Measurements from ENCODE around the gene LONRF2. TPM values are rescaled to one million over a fixed set of nuclear protein-coding genes. Genes with fewer than 3 reads are reported as not detected.
"Not testable (repeated sequence)": the region's sequence is repeated elsewhere in the genome, so short reads cannot be mapped to it uniquely, and the experiment has no call there.

The LONRF2 gene
- not detected for polyA plus RNA-seq

- H3K4me3 Mint-ChIP-seq = peak within 1 kb of the TSS; percentile 68 to 89 (median 80)
- peaks cover 5 to 8% (median 5%) of the 10 kb centered on the region in 3 donors for H3K9me3 Mint-ChIP-seq
- H3K4me1 Mint-ChIP-seq = peaks cover 0 to 8% (median 0%) of the 10 kb centered on the region in 3 donors
- H3K36me3 Mint-ChIP-seq = no peaks in the 10 kb centered on the region
- no peak within 1 kb of the TSS for H3K27ac Mint-ChIP-seq
- peaks cover 37% of the 10 kb centered on the region for H3K27me3 Mint-ChIP-seq
Measured at GRCh38 chr2:100321866-100322820, at the start of gene LONRF2. Gene LONRF2, minus strand, starts transcription at chr2:100322501. Its CDS starts 408 bp downstream, at chr2:100322093.

DNA sequence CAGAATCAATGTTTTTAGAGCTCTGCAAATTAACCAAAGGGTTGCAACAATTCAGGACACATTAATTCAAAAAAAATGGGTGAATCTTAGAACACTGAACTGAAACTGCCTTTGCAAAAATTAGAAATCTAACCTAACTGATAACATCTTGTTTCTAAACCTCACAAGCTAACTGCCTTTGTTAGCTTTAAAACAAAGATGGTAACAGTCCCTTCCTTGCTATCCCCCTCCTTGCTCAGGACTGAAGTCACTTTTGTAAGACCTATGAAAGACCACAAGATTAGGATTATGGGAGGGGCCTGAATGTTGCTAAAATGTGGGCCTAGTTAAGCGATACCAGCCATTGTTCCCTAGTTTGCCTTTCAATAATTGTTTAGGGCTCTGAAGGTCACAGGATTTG is 44.9 kb upstream of the LONRF2 start:
- H3K36me3 Mint-ChIP-seq = peaks cover 11% of the 10 kb centered on the region
- peaks cover 7 to 36% (median 14%) of the 10 kb centered on the region in 3 donors for H3K9me3 Mint-ChIP-seq
- H3K27me3 Mint-ChIP-seq = peaks cover 16% of the 10 kb centered on the region
- H3K4me3 Mint-ChIP-seq = no peak overlapping the region
- H3K4me1 Mint-ChIP-seq = no peaks in the 10 kb centered on the region
- H3K27ac Mint-ChIP-seq = no peak overlapping the region

DNA sequence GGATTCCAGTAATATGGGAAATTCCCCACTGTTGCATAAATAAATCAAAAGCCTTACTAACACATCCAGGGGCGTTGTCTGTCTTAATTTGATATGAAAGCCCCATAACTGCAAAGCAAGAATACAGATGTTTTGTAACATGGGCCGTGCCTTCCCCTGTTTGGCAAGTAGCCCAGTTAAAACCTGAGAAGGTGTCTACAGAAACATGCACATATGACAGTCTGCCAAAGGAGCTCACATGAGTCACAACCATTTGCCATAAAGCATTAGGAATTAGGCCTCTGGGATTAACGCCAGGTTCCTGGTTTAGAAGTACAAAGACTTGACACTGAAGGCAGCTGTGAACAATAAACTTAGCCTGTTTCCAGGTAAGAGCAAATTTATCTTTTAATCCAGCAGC is 43.1 kb upstream of the LONRF2 start:
- Mint-ChIP-seq H3K27me3 (peaks cover 10% of the 10 kb centered on the region), H3K4me1 (no peaks in the 10 kb centered on the region), H3K4me3 (no peak overlapping the region), H3K36me3 (peaks cover 9% of the 10 kb centered on the region), H3K27ac (no peak overlapping the region), H3K9me3 (peaks cover 8 to 26% (median 13%) of the 10 kb centered on the region in 3 donors)

- not testable (repeated sequence) for H3K36me3 Mint-ChIP-seq, H3K4me3 Mint-ChIP-seq, H3K27me3 Mint-ChIP-seq, H3K27ac Mint-ChIP-seq, H3K4me1 Mint-ChIP-seq
- H3K9me3 Mint-ChIP-seq = peaks cover 3 to 21% (median 16%) of the 10 kb centered on the region in 3 donors
Measured at GRCh38 chr2:100362269-100362668, 40.0 kb upstream of the LONRF2 start.

DNA sequence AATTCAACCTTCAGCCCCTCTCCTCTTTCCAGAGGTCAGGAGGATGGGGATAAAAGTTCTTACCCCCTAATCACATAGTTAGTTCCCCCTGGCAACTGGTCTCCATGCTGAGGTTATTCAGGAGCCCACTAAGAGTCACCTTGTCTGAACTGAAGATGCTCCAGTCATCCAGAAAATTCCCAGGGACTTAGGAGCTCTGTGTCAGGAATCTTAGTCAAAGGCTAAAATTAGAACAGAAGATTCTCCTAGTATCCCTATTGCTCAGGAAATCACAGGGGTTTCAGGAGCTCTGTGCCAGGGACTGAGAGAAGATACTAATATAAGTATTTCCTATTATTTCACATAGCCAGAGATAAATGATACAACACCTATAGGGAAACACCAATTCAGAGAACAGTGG is 37.3 kb upstream of the LONRF2 start:
- Mint-ChIP-seq H3K36me3 (no peaks in the 10 kb centered on the region), H3K27me3 (peaks cover 10% of the 10 kb centered on the region), H3K4me1 (no peaks in the 10 kb centered on the region), H3K27ac (no peak overlapping the region), H3K9me3 (peaks cover 3 to 34% (median 22%) of the 10 kb centered on the region in 3 donors), H3K4me3 (no peak overlapping the region)

GRCh38 chr2:100358554-100358953 is 36.3 kb upstream of the LONRF2 start:
- Mint-ChIP-seq H3K36me3 (no peaks in the 10 kb centered on the region), H3K27ac (no peak overlapping the region), H3K4me1 (no peaks in the 10 kb centered on the region), H3K9me3 (peaks cover 3 to 34% (median 21%) of the 10 kb centered on the region in 3 donors), H3K4me3 (no peak overlapping the region), H3K27me3 (peaks cover 11% of the 10 kb centered on the region)

GRCh38 chr2:100352521-100352920 is 30.2 kb upstream of the LONRF2 start:
- Mint-ChIP-seq H3K4me1 (peaks cover 0 to 2% (median 0%) of the 10 kb centered on the region in 3 donors), H3K27ac (no peak overlapping the region), H3K4me3 (peak overlapping the region in 1 of 4 donors; percentile 11), H3K36me3 (peaks cover 3% of the 10 kb centered on the region), H3K27me3 (peaks cover 27% of the 10 kb centered on the region), H3K9me3 (peaks cover 4 to 17% (median 7%) of the 10 kb centered on the region in 3 donors)

DNA sequence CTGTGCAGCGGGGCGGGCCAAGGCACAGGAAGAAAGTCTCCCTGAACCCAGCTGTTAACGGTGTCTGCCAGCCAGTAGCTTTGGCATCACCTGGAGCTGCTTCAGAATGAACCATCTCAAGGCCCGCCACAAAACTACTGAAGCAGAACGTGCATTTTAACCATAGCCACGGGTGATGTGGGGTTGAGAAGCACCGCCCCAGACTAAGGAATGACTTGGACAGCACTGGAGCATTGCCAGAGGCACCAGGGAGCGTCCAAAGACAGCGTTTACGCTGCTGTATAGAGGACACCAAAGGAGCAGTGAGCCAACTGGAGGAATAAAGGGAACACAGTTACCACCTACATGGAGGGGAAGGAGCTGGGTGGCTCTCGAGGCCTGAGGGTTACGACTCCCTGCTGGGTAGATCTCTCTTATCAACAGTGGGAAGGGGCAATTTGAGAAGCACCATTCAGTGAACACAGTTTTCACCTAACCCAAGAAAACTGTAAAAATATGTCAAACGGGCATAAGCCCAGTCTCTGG is 28.4 kb upstream of the LONRF2 start:
- Mint-ChIP-seq H3K27ac (no peak overlapping the region), H3K4me3 (no peak overlapping the region), H3K36me3 (peaks cover 3% of the 10 kb centered on the region), H3K9me3 (peaks cover 0 to 4% (median 4%) of the 10 kb centered on the region in 3 donors), H3K27me3 (peaks cover 22% of the 10 kb centered on the region), H3K4me1 (peaks cover 0 to 4% (median 0%) of the 10 kb centered on the region in 3 donors)

DNA sequence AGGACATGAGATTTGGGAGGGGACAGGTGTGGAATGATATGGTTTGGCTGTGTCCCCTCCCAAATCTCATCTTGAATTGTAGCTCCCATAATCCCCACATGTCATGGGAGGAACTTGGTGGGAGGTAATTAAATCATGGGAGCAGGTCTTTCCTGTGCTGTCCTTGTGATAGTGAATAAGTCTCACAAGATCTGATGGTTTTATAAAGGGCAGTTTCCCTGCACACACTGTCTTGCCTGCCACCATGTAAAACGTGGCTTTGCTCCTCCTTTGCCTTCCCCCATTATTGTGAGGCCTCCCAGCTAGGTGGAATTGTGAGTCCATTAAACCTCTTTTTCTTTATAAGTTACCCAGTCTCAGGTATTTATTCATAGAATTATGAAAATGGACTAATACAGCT is 22.8 kb upstream of the LONRF2 start:
- not testable (repeated sequence) for H3K27ac Mint-ChIP-seq, H3K4me1 Mint-ChIP-seq, H3K36me3 Mint-ChIP-seq, H3K4me3 Mint-ChIP-seq
- Mint-ChIP-seq H3K27me3 (peaks cover 25% of the 10 kb centered on the region), H3K9me3 (peaks cover 6 to 24% (median 17%) of the 10 kb centered on the region in 3 donors)

- H3K27ac Mint-ChIP-seq = no peak overlapping the region
- H3K4me3 Mint-ChIP-seq = no peak overlapping the region
- H3K4me1 Mint-ChIP-seq = peaks cover 0 to 2% (median 0%) of the 10 kb centered on the region in 3 donors
- H3K9me3 Mint-ChIP-seq = peaks cover 2 to 20% (median 17%) of the 10 kb centered on the region in 3 donors
- peaks cover 22% of the 10 kb centered on the region for H3K27me3 Mint-ChIP-seq
- peaks cover under 1% of the 10 kb centered on the region for H3K36me3 Mint-ChIP-seq
Measured at GRCh38 chr2:100344433-100344832, 22.1 kb upstream of the LONRF2 start.

- H3K4me3 Mint-ChIP-seq, H3K36me3 Mint-ChIP-seq, H3K27ac Mint-ChIP-seq, H3K4me1 Mint-ChIP-seq: not testable (repeated sequence)
- Mint-ChIP-seq H3K27me3 (peaks cover 16% of the 10 kb centered on the region), H3K9me3 (peaks cover 1 to 20% (median 17%) of the 10 kb centered on the region in 3 donors)
Measured at GRCh38 chr2:100342466-100342865, 20.2 kb upstream of the LONRF2 start.

GRCh38 chr2:100339823-100340222 is 17.5 kb upstream of the LONRF2 start:
- no peak overlapping the region for H3K4me3 Mint-ChIP-seq
- H3K36me3 Mint-ChIP-seq = no peaks in the 10 kb centered on the region
- no peak overlapping the region for H3K27ac Mint-ChIP-seq
- peaks cover 14% of the 10 kb centered on the region for H3K27me3 Mint-ChIP-seq
- H3K4me1 Mint-ChIP-seq = no peaks in the 10 kb centered on the region
- H3K9me3 Mint-ChIP-seq = peaks cover 1 to 17% (median 15%) of the 10 kb centered on the region in 3 donors

DNA sequence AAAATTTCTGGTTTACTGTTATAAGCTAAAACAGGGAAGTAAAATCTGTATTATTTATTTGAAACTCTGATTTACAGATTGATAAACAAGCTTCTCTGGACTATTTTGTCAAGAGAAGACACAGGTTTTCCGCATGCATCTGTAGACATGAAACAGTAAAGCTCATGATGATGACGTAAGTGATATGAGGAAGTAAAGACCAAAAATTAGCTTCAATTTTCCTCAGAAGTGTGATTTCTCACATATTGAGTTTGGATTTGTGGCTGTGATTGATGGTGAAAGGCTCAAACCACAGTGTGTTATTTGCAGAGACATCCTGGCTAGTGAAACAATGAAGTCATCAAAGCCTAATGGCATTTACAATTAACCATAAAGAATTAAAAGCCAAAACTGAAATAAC is 12.6 kb upstream of the LONRF2 start:
- peaks cover 8% of the 10 kb centered on the region for H3K27me3 Mint-ChIP-seq
- H3K4me3 Mint-ChIP-seq = no peak overlapping the region
- H3K27ac Mint-ChIP-seq = no peak overlapping the region
- no peaks in the 10 kb centered on the region for H3K4me1 Mint-ChIP-seq
- peaks cover 2% of the 10 kb centered on the region for H3K36me3 Mint-ChIP-seq
- no peaks in the 10 kb centered on the region for H3K9me3 Mint-ChIP-seq

GRCh38 chr2:100327742-100328141 is 5.4 kb upstream of the LONRF2 start:
- peaks cover 2% of the 10 kb centered on the region for H3K36me3 Mint-ChIP-seq
- no peak overlapping the region for H3K4me3 Mint-ChIP-seq
- H3K27ac Mint-ChIP-seq = no peak overlapping the region
- no peaks in the 10 kb centered on the region for H3K9me3 Mint-ChIP-seq
- no peaks in the 10 kb centered on the region for H3K4me1 Mint-ChIP-seq
- H3K27me3 Mint-ChIP-seq = peaks cover 18% of the 10 kb centered on the region

GRCh38 chr2:100321179-100321865 is 979 bp downstream of the LONRF2 start:
- Mint-ChIP-seq H3K27ac (no peak overlapping the region), H3K4me1 (peaks cover 0 to 8% (median 0%) of the 10 kb centered on the region in 3 donors), H3K27me3 (peaks cover 40% of the 10 kb centered on the region), H3K9me3 (peaks cover 5 to 14% (median 8%) of the 10 kb centered on the region in 3 donors), H3K36me3 (no peaks in the 10 kb centered on the region), H3K4me3 (peak overlapping the region in 3 of 4 donors; percentile 46 to 78 (median 66))

Measured in IgD-negative memory B cell (primary cell).